Measurements from ENCODE around the gene ITPRID1. TPM values are rescaled to one million over a fixed set of nuclear protein-coding genes. Genes with fewer than 3 reads are reported as not detected.
"Not testable (repeated sequence)": the region's sequence is repeated elsewhere in the genome, so short reads cannot be mapped to it uniquely, and the experiment has no call there.

ITPRID1 gene
- 1.2 TPM for total RNA-seq

DNA sequence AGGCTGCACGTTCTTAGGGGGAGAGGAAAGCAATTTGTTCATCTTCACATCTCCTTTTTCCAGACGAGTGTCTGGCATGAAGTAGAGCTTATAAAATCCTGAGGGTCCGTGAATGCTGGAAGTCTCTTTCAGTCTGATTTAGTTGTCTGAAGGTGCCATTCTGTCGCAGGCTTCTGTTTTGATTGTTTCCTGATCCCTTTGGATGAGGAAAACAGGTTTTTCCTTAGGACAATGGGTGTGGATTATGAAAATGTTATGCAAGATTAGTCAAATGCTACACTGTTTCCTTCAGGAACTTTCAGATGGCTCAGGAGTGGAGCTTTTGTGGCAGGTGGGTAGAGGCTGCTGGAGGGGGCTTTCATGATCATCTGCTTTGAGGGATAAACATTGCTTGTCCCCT, at the start of gene ITPRID1:
ITPRID1 (plus strand) TSS at position 301 of the 400 bp plus-strand sequence. CDS start 38,935 bp downstream, outside the sequence.
- FAIRE-seq, result no peak

DNA sequence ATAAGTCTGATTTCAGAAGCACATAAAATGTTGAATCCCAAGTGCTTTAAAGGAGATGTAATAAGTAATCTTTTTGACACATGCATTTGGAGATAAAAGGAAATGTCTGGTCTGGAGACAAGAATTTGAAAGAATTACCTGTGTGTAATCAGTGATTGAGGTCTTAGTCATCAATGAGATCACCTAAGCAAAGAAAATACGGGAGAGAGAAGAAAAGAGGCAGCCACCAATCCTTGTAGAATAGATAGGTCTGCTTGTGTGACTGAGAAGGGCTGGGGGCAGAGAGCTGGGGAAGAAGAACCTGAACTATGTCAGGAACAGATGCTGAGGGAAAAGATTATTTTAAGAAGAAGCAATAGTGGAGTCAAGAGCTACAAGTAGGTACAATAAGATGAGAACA, 49.3 kb upstream of the ITPRID1 start:
- no peak for FAIRE-seq

More for the DNA sequence above, at the start of gene ITPRID1:
- DNase-seq (ENCODE audit: low spot score in 2 of 2), result no peak

DNA sequence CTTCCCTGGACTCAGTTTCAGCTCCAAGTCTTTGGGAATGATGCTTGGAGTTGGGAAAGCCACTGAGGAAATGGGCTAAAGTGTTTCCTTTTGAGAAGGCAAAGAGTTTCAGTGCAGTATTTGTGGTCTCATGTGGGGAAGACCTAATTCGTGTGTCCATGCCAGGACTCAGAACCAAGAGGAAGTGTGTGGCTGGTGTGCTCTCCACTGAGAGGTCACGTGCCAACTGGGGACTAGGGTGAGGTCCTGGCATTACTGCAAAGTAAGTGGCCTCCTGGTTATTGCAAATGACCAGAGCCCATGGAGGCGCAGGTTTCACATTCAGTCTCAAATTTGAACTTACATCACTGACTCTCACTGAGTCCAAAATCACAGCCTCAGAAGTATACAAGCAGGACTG, 48.6 kb upstream of the ITPRID1 start:
- no peak for FAIRE-seq
- no peak for DNase-seq (ENCODE audit: low spot score in 2 of 2)

More for the DNA sequence above, 49.3 kb upstream of the ITPRID1 start:
- no peak for DNase-seq (ENCODE audit: low spot score in 2 of 2)

DNA sequence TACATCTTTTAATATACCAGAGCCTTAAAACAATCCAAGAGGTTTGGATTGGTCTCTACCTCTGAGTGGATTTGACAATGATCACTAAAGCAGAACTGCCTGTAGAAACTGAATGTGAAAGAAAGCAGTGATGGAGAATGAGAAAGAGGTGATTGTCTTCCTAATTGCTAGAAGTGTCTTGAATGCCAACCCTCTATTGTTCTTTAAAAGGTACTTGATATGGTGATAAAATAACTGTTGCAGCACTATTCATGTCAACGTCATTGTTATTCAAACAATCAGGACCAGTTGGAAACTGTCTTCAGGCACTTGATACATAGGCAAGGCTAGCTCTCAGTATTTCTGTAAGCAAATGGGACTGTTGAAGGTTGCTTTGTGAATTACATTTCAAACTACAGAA, 47.9 kb upstream of the ITPRID1 start:
- FAIRE-seq (no peak), DNase-seq (ENCODE audit: low spot score in 2 of 2) (no peak)

DNA sequence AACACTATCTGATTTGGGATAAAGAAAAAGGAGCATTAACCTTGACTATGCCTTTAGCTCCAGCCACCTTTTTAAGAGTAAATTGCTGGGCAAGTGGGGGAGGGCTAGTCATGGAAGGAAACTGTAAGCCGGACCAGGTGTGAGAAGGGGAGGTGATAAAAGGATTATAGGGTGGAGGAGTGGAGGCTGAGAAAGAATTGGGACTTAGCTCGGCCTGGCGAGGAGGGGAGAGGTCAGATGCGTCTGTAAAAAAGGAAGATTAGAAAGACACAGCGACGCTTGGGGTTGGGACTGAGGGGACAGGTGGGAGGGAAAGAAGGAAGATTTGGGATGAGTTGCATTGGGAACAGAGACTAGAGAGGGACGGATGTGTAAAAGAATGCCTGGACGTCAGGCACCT, 43.0 kb upstream of the ITPRID1 start:
- not testable (repeated sequence) for DNase-seq (ENCODE audit: low spot score in 2 of 2); FAIRE-seq

DNA sequence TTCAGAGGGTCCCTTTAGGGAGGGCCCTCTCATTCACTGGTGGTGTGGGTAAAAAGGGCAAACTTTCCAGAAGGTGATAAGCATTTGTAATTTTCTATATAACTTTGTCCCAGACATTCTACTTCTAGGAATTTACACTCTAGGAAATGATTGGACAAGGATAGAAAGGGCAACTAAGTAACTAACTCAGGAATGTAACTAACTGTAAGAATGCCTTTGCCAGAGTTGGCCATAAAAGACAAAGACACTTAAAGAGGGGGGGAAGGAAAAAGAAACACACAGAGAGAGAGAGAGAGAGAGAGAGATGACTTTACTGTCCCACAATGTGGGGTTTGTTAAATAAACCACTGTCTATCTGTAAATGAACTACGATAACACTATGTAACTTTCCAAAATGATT, 38.5 kb upstream of the ITPRID1 start:
- DNase-seq (ENCODE audit: low spot score in 2 of 2), result no peak
- no peak for FAIRE-seq

DNA sequence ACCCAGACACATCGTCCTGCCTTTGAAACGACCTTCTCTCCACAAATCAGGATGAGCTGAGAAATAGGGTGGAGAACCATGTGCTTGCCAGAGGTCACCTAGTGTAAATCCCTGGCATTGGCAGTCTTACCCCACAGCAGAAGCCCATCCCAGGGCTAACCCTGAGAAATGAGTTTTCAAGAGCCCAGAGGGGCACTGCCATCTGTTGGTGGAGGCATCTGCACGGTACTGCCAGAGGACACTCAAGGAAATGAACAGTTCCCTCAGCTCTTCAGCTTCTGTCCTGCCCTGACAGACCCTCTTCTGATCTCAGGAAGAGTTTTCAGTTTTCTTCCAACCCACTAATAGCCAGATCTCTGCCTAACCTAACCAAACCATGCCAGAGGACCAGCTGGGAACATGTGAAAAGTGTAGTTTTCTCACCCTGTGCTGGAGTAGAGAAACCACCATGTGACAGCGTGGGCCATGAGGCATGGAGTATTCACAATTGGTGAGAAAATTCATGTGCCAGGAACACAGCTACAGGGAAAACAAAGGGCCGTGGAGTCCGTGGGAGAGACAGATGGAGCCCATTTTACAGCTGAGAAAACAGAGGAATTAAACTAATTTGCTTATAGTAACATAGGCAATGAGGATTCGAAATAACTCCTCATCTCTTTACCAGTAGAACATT, 37.7 kb upstream of the ITPRID1 start:
- FAIRE-seq (no peak), DNase-seq (ENCODE audit: low spot score in 2 of 2) (no peak)

DNA sequence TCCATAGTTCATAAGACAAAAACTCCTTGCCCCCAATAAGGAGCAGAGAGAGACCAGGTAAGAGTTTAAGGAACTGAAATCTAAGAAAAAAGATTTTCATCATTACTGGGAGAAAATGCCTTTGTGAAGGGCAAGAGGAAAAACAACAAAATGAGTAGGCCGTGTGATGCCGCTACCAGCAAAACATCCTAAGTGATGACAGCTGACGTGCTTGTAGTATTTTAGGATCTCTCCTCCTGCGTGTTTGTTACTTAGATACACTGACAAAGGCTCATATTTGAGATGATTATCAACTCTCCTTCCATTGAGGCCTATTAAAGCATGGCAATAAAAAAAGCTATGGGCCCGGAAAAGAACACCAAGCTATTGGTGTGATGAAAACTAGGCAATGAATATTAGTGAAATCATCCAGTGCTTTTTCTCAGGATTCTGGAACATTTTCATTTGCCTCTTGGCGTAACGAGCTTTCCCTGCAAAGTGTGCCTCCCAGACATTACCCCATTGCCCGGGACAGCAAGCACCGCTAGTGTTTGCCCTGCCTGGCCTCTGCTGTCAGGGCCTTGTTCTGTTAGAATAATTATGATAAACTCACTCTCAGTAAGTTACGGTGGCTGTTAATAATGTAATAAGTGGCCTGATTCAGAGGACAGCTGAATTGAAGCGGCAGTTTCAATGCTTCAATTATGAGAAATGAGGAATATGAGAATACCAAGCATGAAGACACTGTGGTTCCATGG, 36.8 kb upstream of the ITPRID1 start:
- no peak for FAIRE-seq
- DNase-seq (ENCODE audit: low spot score in 2 of 2), result no peak

DNA sequence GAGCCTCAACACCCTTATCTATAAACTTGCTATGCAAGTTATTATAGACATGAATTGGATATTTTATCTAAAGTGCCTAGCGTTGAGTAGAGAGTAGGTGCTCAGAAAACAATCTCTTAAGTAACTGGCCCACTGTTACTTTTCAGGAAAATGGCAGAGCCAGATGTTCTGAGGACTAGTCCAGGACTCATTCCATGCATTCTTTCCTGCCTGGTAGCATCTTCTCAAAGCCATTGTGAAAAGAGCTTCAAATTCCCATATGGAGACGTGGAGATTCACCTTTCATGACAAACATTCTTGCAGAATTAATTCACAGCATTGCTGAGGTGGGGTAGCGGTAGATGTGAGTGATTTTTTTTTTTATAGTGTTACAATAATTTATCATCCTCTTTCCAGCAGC, 35.9 kb upstream of the ITPRID1 start:
- FAIRE-seq, result no peak
- DNase-seq (ENCODE audit: low spot score in 2 of 2), result no peak

DNA sequence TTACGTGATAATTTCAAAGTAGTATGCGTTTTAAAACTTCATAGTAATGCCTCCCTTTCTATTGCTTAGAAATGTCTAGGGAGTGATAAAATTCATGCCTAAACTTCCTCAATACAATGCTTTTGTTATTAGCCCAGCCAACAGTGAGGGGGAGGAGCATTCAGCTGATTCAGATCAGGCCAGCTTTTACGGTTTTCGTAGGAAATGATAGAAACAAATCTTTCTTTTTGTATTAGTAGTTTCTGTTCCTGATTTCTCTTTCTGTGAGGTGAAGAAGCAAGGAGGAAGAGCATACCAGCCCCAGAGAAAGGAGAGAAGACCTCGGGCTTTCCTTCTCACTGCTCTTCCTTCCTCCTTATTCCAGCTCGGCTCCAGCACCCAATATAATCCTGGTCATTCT, 35.2 kb upstream of the ITPRID1 start:
- DNase-seq (ENCODE audit: low spot score in 2 of 2) (no peak), FAIRE-seq (no peak)

DNA sequence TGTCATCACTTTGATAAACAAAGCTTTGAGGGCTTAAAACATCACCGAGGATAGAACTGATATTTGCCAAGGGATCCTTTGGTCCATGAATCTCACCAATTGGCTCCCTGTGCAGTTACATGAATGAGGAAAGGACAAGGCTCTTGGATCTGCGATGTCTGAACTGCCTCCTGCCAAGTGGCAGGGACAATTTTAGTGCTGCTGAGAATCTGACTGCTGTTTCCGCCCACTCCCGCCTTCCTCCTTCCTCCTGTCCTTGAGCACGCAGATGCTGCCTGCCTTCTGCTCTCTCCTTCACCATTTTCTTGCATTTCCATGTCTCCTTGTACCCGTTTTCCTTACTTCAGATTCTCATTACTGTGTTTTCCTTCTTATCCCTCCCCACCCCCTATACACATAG, 26.8 kb upstream of the ITPRID1 start:
- no peak for FAIRE-seq
- DNase-seq (ENCODE audit: low spot score in 2 of 2), result no peak

DNA sequence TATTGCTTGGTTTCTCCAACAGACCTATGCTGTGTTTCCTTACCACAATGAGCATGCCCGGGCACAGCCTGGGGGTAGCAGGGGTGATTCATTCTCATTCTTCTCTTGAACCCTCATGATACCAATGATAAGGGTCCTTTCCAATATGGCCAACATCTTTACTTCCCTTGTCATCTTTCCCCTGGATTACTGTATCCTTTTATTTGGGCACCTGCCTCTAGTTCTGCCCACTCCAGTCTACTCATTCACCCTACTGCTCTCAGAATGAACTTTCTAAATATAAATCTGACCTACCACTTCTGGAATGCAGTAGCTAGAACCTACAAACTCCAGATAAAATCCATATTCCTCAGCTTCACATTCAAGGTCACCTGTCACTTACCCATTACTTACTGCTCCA, 26.4 kb upstream of the ITPRID1 start:
- no peak for DNase-seq (ENCODE audit: low spot score in 2 of 2)
- no peak for FAIRE-seq

DNA sequence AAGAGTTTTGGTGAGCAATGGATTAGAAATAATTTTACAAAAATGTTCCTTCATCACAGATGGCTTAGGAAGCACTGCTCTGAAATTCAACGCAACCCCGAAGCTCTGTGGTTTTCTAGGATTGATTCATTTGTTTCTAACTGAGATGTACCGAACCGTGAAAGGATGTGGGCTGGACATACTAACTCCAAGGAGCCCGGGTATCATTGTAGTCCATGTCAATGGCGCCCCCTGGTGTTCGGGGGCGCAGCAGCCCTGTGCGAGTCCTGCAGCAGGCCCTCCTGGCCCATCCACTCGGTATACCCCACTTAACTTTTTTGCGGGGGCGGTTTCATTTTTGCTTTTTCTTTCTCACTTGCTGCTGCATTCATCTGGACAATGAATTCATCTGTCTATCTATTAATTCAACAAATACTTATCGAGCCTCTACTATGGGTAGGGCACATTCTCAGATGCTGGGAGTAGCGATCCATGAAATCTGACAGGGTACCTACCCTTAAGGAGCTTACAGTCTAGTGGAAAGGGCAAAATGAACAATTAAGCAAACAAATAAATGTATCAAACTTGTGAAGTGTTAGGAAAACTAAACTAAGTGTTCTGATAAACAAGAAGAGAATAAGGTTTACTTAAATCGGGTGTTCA, 25.2 kb upstream of the ITPRID1 start:
- DNase-seq (ENCODE audit: low spot score in 2 of 2) (peak in 1 of 2 donors; percentile 22), FAIRE-seq (no peak)

DNA sequence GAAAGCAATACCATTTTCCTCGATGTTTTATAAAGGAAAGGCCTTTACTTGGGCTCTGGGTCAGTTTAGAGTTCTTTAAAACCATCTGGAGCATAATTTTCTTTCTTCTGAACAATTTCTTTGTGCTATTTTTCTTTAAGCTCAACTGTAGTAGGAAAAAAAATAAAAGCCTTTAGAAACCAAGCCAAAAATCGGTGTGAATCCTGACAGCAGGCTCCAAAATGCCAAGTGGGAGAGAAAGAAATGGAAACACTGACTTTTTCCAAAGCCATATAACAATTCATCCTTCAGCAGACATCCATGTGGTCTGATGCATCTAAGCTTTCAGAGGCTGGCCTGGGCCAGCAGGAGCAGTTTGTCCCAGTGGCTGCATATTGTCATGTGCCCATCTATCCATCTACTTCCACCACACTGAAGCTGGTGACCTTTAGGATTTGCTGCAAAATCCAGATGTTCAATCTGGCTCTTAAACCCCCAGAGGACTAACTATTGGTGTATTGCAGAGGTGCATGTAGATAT, 23.0 kb upstream of the ITPRID1 start:
- DNase-seq (ENCODE audit: low spot score in 2 of 2), result no peak
- FAIRE-seq, result no peak

DNA sequence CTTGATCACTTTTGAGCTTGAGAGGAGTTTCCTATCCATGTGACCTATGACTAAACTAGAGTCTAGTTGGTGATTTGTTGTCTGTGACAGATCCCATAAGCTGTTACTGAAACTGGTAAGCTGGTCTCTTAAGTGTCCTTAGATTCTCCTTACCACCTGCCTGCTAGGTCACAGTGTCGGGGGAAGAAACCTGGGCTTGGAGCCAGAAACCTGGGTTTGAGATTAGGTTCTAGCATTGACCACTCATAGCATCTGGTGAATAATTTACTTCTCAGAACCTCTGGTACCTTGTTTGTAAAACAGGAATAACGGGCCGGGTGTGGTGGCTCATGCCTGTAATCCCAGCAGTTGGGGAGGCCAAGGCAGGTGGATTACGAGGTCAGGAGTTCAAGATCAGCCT, 21.8 kb upstream of the ITPRID1 start:
- FAIRE-seq (no peak), DNase-seq (ENCODE audit: low spot score in 2 of 2) (no peak)

DNA sequence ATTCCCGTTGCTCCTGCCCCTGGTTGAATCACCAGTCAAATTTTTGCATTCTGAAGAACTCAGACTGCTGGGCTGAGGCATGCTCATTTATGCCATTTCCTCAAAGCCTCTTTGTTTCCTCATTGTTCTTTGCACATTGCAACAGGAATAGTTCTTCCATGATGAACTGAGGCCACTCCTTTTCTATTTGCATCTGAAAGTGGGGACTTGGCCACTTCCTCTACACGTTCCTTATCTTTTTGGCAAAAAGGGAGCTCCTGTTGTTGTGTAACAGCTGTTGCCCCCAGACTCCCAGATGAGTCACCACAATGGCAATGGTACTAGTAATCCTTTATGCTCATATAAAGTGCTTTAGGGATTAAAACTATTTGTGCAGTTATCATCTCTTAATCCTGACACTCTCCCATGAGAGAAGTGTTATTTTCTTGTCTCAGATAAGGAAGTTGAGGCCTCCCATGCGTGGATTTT, 20.1 kb upstream of the ITPRID1 start:
- FAIRE-seq (no peak), DNase-seq (ENCODE audit: low spot score in 2 of 2) (no peak)

DNA sequence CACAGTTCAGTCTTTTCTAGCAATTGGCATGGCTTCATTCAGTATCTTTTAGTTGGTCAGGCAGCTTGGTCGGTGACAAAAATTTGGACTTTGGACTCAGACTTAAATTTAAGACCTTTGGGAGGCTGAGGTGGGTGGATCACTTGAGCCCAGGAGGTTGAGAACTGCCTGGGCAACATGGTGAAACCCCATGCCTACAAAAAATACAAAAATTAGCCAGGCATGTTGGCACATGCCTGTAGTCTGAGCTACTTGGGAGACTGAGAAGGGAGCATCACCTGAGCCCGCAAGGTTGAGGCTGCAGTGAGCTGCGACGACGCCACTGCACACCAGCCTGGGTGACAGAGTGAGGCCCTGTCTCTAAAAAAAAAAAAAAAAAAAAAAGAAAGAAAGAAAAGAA, 19.5 kb upstream of the ITPRID1 start:
- FAIRE-seq (no peak), DNase-seq (ENCODE audit: low spot score in 2 of 2) (no peak)

DNA sequence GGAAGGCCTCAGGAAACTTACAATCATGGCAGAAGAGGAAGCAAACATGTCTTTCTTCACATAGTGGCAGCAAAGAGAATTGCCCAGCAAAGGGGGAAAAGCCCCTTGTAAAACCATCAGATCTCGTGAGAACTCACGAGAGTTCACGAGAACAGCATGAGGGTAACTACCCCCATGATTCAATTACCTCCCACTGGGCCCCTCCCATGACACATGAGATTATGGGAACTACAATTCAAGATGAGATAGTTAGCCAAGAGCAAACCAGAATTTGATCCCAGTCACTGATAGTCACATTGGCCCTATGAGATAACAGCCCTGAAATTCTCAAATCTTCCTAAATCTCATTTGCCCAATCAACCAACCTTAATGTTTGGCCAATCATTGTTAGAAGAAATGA, 18.2 kb upstream of the ITPRID1 start:
- FAIRE-seq, result no peak

DNA sequence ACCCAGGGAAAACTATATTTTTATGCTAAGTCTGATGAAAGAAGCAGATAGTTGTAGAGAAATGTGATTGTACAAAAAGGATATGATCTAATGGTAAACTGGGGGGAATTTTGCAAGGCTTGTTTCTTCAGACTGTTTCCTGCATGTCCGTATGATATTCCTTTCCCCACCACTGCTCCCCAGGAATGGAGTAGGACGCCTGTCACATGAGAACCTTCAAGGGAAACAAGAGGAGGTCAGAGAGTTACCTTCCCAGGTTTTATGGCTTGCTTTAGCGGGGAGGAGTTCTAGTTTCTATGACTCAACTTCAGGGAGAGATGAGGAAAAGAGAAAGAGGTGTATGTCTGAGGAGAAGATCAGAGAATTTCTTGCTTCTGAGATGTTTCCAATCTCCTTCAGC, 16.4 kb upstream of the ITPRID1 start:
- no peak for FAIRE-seq
- DNase-seq (ENCODE audit: low spot score in 2 of 2), result no peak

More for the DNA sequence above, 18.2 kb upstream of the ITPRID1 start:
- DNase-seq (ENCODE audit: low spot score in 2 of 2), result no peak

DNA sequence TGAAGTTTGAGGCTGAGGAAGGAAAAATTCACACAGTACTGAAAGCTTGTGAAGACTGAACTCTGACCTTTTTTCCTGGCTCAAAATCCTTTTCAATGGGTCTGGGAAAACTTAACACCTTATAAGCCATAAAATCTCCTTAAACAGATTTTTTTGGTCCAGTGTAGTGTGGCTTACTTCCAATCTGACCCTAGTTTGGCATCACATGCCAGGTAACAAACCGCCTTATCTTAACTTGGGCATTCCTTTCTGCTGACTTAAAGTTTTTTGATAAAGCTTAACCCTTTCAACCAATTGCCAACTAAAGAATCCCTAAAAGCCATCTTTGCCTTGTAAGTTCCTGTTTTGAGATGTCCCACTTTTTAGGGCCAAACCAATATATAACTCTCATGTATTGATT, 13.2 kb upstream of the ITPRID1 start:
- no peak for DNase-seq (ENCODE audit: low spot score in 2 of 2)
- FAIRE-seq, result no peak

DNA sequence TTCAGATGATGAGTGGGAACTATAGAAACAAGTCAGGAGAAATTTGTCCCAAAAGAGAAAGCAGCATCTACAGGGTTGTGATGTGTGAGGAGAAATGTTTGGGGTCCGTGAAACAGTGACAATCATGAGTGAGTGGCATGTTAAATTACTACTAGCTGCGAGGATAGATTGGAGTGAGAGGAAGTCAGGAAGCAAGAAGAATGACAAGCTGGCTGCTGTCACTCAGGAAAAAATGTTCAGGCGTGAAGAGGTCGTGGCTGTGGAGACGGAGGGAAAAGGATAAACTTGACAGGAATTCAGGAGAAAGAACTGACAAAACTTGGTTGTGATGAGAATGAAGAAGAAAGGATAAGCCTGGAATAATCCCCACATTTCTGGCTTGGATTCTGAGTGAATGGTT, 5.1 kb upstream of the ITPRID1 start:
- DNase-seq (ENCODE audit: low spot score in 2 of 2) (no peak), FAIRE-seq (no peak)

All from frontal cortex (tissue), 4 donors.